Fibroblast of gingiva (primary cell): Measurements from ENCODE around the gene REG4.
A peak's percentile ranks its signal among the peaks of the same experiment; 100 is the strongest.
"Not testable (repeated sequence)": the region's sequence is repeated elsewhere in the genome, so short reads cannot be mapped to it uniquely, and the experiment has no call there.

ENCODE experiments used
- DNase-seq: peaks from one replicate; pipeline ENCODE4 v3.0.0-alpha.2; 2011; ENCODE audit warnings: low read depth

The REG4 gene

DNA sequence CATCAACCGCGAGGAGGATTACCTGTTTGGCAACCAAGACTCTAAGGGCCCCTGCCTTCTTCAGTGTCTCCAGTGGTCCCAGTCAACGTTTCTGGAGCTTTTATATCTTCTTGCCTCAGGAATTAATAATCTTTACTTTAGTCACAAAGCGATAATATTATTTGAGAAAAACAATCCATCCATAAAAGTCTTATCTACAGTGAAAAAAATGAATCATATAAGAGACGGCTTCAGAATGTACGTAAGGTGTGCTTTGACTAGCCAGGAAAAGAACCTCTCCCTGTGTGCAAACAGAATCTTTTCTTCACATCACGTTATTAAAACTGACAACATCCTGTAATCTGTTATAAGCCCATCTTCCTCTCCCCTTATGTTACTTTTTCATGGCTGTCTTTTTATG is at the start of gene REG4:
Gene REG4, minus strand, starts transcription at position 74 of the 400 bp plus-strand sequence. CDS start 2,691 bp downstream, outside the sequence.
- DNase-seq: no peak

DNA sequence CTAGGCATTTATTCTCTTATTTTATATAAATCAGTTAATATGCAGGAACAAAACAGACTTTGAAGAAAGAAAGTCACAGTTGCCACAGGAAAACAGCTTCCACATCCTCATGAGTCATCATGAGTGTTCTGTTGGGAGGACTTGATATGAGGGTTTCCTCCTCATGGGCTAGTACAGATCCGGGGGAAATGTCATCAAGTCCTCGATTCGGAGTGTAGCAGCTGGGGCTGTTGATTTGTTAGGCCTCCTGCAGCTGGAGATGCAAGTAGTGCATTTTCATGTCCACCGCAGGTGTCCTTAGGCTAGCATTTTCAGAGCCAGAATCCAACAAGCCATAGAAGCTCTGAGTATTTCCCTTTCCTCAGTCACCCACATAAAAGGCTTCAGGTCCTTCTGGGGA is 48.4 kb upstream of the REG4 start:
- peak; percentile 55 for DNase-seq

DNA sequence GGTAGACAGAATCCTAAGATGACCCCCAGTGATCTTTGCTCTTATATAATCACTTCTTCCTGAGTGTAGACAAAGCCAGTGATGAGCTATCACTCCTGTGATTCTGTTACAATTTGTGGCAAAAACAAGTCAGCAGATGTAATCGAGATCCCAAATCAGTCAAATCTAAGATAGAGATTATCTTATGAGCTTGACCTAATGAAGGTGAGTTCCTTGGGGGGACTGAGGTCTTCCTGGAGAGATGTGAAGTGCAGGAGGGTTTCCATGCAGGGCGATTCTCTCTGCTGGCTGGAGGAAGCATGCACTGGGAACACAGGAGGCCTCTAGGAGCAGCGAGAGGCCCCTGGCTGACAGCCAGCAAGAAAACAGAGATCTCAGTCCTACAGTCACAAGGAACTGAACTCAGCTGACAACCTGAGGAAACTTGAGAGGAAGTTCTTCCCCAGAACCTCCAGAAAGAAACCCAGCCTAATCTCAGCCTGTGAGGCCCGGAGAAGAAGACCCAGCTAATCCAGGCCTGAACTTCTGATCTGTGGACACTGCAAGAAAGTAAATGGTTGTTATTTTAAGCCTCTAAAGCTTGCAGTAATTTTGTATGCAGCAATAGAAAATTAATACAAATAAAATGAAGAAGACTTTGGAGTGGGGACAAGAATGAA is 47.4 kb upstream of the REG4 start:
- not testable (repeated sequence) for DNase-seq

DNA sequence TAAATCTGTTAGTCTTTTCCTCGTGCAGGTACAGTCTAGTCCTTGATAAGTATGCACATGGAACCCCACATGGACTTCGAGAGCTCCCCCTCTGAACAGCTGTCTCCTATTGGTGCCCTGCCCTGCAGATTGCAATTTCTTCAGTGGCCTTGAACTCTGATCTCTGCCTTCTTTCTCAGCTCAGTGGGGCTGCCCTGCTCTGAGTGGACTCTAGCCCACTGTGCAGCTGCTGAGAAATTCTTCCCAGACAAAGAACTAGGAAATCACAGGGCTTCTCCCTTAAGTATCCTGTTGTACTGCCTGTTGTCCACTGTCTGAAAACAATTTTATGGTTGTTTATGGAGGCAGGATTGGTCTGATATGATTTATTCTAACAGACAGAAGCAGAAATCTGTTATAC is 46.9 kb upstream of the REG4 start:
- DNase-seq: no peak

DNA sequence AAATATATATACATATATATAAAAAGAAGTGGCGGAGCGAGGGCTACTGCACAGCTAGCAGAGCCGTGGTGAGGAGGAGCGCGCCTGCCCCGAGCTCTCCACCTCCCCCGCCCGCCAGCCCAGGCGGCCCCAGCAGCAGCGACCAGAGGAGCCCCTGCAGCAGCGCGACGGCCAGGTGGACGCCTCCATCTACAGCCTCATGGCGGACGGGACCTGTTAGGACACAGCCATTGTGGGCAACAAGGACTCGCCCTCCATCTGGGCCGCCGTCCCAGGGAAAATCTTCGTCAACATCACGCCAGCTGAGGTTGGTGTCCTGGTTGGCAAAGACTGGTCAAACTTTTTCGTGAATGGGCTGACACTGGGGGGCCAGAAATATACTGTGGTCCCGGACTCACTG is 41.9 kb upstream of the REG4 start:
- no peak for DNase-seq

DNA sequence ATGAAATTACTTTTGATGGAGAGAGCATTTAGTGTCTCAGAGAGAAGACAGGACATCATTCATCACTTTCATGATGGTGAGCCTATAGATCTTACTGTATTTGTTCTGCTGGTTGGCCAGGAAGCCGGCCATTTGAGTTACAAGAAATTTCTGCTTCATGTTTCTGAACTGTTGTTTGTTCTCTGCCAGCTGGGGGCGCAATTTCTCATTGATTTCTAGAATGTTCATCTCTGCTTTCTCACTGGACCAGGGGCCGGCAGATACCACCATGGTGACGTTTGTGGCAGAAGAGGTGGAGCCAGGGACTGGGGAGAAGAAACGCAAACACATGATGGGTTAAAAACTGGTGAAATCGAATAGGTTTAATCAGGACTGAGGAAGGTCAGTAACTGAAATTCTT is 32.9 kb upstream of the REG4 start:
- not testable (repeated sequence) for DNase-seq

DNA sequence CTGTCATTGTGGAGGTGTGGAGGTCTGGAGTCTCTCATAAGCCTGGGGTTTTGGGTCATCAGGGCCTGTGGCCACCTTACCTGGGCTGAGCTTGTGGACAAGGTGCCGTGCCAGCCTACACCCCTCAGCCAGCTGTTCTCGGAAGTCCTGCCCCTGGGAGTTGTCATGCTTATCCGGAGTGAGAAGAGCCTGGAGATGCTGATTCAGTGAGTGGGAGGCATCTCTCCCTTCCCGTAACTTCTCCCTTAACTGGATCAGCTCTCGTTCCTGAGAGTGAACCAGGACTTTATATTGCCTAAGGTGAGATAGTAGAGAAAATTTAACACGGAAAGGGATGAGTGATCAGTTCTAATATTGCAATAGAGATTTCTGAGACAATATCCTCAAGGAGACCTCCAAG is 30.0 kb upstream of the REG4 start:
- no peak for DNase-seq

DNA sequence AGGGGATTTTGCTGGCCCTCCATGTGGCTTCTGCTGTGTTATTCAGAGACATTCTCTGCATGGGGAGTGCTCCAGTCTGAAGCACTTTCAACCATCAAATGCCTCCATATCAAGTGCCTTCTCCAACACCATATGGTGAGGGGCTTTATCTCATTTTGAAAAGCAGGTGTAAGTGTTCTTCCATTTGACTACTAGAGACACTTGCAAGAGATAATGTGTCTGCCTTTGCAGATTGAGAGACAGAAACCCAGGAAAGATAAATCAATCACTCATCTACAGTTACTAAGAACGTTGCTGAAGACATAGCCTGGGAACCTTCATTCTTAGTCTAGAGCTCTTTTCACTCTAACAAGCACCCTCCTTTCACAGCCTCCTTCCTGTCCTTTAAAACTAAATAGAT is 29.5 kb upstream of the REG4 start:
- no peak for DNase-seq

DNA sequence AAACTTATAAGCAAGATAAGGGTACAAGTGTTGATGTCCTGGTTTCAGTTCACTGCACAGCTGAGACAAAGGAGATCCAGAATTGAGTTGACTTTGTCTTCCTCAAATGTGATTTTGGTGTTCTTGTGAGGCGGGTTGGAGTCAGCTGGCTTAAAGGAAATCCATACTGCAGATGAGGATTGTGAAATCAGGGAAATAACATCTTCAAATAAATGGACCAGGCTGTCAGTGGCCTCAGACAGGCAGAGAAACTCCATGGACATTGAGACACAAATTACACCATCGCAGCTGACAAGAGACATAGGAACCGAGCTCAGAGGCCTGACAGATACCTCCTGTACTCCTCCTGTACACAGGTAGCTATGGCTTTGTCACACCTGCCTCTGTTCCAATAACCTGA is 27.0 kb upstream of the REG4 start:
- DNase-seq: peak; percentile 4

DNA sequence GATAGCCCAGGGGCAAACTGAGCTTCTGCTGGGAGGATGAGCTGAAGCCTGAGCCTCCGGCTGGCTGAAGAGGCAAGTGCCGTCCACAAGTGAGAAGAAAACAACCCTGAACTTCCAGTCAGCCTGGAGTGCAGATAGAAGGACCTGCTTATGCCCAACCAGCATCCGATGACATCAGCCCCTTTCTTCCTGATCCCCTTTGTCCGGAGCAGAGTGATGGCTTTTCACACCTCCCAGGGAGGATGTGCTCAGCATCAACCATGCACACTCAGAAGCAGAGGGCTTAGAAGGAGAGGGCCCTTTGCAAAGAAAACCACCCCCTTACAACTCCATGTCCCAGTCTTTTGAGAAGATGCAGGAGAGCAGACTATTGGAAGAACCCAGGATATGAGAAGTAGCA is 23.7 kb upstream of the REG4 start:
- DNase-seq: no peak

DNA sequence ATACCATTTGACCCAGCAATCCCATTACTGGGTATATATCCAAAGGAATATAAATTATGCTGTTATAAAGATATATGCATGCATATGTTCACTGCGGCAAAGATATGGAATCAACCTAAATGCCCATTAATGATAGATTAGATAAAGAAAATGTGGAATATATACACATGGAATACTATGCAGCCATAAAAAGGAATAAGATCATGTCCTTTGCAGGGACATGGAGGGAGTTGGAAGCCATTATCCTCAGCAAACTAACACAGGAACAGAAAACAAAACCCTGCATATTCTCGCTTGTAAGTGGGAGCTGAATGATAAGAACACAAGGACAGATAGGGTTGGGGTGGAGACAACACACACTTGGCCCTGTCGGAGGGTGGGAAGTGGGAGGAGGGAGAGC is 19.8 kb upstream of the REG4 start:
- no peak for DNase-seq

DNA sequence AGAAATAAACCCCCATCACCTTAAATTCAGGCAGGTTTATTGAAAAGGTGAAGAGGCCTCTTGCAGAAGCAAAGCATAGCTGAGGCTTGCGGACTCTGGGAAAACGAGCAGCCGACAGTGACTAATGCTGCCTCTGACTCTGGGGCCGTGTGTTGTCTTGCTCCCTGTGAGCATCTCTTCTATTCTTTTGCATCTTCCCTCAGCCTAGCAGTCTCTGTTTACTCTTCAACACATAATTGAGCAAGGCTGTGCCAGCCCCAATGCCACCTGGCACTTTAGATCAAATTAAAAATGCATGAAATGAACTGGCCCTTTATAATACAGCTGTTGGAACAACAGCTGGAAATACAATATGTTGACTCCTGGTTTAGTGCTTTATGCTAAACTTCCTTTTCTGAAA is 18.4 kb upstream of the REG4 start:
- DNase-seq: no peak

DNA sequence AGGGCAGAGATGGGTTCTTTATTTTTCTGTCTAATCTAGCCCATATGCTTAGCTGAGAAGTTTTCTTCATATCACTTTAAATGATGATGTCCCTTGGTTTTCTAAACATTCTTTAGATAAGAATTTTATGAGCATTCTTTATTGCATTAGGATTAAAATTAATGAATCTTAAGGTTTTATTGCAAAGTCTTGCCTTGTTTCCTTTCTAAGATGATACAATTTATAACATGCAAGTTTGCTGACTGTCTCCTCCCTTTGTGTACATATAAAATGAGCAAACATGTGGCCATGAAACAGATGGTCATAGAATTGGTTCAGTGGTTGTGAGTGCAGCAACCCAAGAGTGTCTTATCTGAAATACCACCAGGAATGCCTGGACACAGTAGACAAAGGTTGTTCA is 17.7 kb upstream of the REG4 start:
- not testable (repeated sequence) for DNase-seq

DNA sequence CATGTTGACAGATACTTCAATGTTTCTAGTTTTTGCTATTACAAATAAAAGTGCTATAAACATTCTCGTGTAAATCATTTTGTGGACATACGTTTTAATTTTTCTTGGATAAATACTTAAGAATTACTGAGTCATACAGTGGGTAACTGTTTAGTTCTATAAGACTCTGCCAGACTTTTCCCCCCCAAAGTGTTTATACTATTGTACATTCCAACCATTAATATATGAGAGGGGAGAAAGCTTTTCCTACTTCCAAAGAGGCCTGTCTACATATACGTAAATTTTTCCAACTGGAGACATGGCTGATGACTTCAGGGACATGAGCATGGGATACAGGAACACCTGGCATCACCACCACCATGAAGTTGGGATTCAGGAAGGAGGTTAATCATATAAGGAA is 17.0 kb upstream of the REG4 start:
- DNase-seq: no peak

DNA sequence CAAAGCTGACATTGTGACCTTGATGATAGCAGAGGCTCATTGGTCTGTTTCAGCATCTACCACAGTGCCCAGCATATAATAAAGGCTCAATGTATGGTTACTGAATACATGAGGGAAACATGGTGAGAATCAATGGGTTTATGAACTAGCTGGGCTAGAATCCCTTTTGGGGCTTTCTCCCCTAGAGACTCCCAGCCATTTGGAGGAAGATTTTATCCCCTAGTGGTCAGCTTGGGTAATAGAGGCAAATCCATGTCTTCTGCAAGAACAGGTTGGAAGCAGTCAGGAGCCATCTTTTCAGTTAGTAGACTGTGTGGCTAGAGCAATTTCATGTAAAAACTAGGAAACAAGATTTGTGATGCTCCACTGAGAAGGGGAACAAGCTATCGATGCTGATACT is 15.8 kb upstream of the REG4 start:
- DNase-seq: no peak

DNA sequence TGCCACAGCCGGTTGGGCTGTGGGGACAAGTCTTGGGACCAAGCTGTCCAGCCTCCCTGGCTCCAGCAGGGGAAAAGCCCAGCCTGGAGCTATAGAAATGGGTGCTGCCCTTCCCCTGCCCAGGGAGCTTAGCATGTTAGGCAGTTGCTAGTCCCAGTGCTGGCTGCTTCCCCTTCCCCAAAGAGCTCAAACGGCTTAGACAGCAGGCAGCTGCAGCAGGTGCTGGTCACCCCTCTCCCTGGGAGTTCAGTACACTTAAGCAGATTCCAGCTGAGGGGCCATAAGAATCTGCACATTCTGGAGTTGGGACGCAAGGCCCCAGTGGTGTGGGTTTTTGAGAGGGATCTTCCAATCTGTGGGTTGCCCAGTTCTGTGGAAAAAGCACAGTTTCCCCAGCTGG is 11.1 kb upstream of the REG4 start:
- DNase-seq: no peak

DNA sequence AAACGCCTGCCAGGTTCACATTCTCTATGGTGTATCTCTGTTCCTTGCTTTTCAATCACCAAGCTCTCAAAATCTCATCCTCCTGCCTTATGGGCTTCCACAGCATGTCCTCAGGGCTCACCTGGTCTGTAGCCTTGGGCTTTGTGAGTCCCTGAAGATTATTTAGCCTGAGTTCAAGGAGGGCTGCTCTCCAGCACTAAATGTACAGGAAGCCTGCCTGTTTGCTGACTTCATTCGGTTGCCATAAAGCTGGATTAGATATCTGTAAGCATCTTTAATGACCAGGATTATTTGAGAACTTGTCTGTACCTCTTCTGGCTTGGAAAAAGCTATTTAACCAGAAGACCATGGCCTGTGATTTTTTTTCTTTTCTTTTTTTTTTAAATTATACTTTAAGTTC is 6.9 kb upstream of the REG4 start:
- DNase-seq: no peak

DNA sequence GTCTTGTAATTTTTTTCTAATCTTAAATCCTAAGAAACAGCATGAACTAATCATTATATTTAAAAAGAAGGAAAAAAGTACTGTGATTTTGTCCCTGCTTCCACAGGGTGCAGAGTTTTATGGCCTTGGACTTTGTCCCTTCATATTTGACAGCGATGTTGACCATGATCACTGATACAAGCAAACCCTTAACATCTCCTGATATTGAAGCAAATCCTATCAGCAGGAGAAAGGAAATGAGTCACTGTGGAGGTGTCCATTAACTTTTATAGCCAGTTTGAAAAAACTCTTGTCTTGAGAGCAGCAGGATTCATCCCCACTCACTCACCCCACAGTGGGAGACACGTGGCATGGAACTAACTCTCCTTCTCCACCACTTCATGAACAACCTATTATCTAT is 5.1 kb upstream of the REG4 start:
- no peak for DNase-seq

DNA sequence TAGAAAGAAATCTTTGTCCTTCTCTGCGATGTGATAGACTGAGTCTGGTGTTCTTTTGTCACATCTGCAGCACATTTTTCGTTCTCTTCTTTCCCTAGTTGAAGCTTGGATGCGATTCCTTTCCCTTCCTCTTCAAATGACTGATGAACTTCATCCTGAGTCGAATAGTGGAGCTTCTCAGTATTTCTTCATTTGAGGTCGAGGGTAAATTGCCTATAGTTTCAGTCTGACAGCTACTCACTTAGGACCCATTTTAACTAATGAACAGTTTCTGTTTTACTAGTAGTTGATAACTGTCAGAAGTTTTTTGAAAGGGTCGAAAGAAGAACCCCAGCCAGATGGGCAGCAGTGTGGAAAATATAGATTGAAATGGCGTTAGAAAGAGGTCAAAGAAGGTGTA is 4.7 kb upstream of the REG4 start:
- no peak for DNase-seq

DNA sequence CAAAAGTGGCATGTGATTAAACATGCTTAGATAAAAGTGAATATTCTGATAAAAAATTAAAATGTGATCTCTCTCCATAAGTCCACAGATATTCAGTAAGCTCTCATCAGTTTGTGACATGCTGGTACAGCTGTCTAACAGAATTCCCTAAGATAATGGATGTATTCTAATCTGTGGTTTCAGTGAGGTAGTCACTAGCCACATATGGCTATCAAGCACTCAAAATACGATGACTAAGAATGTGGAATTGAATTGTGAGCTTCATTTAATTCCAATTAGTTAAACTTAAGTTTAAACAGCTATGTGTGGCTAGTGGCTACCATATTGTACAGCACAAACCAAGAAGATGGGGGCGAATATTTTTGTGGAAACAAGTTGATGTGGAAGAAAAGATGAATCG is 4.1 kb upstream of the REG4 start:
- DNase-seq: no peak

DNA sequence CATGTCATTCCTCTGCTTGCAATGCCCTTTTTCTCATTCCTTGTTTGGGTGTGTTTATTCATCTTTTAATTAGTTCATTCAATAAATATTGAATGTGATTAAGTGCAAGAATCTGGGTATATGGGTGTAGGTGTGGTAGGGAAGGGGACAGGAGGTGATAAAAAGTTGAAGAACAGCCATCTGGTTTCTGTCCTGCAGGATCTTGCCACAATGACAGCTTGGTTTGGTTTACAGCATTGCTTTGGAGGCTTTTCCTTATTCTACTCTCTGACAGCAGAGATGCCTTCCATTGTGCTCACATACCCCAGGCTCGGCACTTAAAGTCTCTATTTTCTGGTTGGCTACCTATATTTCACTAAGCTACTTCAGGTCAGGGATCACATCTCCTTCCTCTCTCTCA is 3.0 kb upstream of the REG4 start:
- DNase-seq: no peak

DNA sequence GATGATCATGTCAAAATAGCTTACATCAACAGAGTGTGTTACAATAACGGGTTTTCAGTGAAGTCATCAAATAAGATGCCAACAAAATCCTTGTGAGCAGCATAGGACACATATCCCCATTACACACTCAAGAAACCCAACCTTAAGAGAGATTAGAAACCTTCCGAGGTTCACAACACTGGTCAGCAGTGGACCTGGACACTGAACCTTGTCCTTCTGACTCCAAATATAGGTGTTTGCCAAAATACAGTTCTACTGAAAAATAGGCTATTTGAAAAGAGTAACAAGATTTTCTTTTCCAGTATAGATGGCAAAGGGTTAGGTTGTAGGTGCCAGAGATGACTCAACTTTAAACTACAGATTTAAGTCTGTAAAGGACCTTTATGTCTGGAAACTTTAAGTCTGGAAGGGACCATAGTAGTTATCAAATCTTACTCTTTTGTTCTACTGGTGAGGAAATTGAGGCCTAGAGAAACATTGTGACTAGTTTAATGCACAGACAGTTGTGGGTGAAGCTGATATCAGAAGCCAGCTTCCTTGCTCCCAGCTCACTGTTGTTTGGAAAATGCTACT is 811 bp upstream of the REG4 start:
- no peak for DNase-seq

DNA sequence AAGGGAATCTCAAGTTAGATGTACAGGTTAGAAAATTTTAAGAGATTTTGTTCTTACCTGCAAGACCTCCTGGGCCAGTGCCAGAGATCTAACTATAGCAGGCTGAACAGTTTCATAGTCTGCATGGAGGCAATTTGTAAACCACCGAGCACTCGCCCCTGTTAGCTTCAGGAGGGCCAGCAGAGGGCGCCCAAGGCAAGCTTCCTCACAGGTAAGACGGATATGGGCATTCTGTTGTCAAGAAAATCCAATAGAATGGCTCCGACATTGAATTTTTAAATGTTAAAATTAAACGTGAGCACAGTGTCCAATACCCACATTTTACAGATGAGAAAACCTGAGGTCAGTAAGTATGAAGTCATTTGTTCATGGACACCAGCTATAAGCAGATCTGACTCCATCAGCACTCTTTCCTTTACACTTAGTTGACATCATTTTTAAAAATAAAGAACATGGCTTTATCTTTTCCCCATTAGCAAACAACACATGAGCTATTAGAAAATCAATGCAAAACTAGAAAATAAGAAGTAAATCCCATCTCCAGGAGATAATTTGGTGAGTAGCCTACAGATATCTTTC is 2.2 kb downstream of the REG4 start:
- DNase-seq: peak; percentile 57

DNA sequence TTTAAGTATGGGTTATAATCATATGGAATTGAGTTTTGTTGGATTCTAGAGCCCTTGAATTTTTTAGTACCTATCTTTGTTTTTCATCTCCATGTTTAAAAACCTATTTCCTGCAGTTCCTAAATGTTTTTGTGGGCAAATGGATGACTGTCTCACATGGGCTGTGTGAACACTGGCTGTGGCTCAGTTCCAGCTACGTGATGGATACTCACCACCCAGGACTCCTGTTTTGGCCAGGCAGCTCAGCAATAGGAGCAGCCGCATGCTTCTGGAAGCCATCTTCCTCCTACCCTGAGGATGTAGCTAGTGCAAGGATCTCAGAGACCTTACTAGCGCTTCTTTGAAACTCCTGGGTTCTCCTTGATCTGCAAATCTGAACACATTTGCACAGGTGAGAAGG is 2.8 kb downstream of the REG4 start:
- no peak for DNase-seq
